HG03342 (cell line): Measurements from ENCODE around the gene PLCD3.

Experiments used
- ATAC-seq: cut with Tn5 transposase; IDR thresholded peaks from one replicate; pipeline ENCODE4 v1.9.1; 2021; ENCODE audit warnings: mild to moderate bottlenecking, moderate library complexity; ENCODE audit not compliant: unreplicated experiment

Gene PLCD3

GRCh38 chr17:45132320-45132571 is at the start of gene PLCD3:
TSS of gene PLCD3 (minus strand) at chr17:45132515. CDS start at chr17:45132410, 105 bp downstream.
- ATAC-seq, result no peak

- no peak for ATAC-seq
These were observed 45.2 kb upstream of the PLCD3 start for GRCh38 chr17:45177563-45177962.

GRCh38 chr17:45175759-45176115 is 43.4 kb upstream of the PLCD3 start:
- no peak for ATAC-seq

GRCh38 chr17:45172541-45173286 is 40.4 kb upstream of the PLCD3 start:
- no peak for ATAC-seq

GRCh38 chr17:45172232-45172540 is 39.9 kb upstream of the PLCD3 start:
- ATAC-seq, result no peak

GRCh38 chr17:45171338-45172231 is 39.3 kb upstream of the PLCD3 start:
- ATAC-seq, result no peak

GRCh38 chr17:45170931-45171337 is 38.6 kb upstream of the PLCD3 start:
- ATAC-seq, result no peak

- no peak for ATAC-seq
These were observed 38.1 kb upstream of the PLCD3 start for GRCh38 chr17:45170280-45170930.

- ATAC-seq, result no peak
These were observed 36.9 kb upstream of the PLCD3 start for GRCh38 chr17:45168991-45169752.

- ATAC-seq, result no peak
These were observed 32.5 kb upstream of the PLCD3 start for GRCh38 chr17:45164734-45165269.

GRCh38 chr17:45162025-45162687 is 29.8 kb upstream of the PLCD3 start:
- no peak for ATAC-seq

GRCh38 chr17:45161288-45162024 is 29.1 kb upstream of the PLCD3 start, which contains the start of gene HEXIM2:
TSS of gene HEXIM2 (plus strand) at chr17:45161875. CDS start at chr17:45162794, 919 bp downstream.
- peak; percentile 87 for ATAC-seq

- ATAC-seq, result peak; percentile 21
These were observed 28.4 kb upstream of the PLCD3 start for GRCh38 chr17:45160447-45161287.

- ATAC-seq, result no peak
These were observed 23.9 kb upstream of the PLCD3 start for GRCh38 chr17:45156242-45156641.

- ATAC-seq, result no peak
These were observed 23.2 kb upstream of the PLCD3 start for GRCh38 chr17:45155483-45155882.

GRCh38 chr17:45155029-45155428 is 22.7 kb upstream of the PLCD3 start:
- ATAC-seq, result no peak

GRCh38 chr17:45150911-45151809 is 18.8 kb upstream of the PLCD3 start:
- no peak for ATAC-seq
